Liver (tissue), 9 donors: ENCODE results near the gene TMEM175. TPM values are rescaled to one million over a fixed set of nuclear protein-coding genes. Genes with fewer than 3 reads are reported as not detected.

ENCODE experiments used
- DNase-seq: peaks from one replicate; pipeline ENCODE4 v3.0.0-alpha.2; 2017; ENCODE audit warnings: low spot score
- H3K27ac ChIP-seq, 2 donors: one replicate each; pipeline ENCODE4 v1.7.0; 2013; ENCODE audit warnings: inconsistent platforms in 2 of 2, low read length in 2 of 2, control low read depth in 1 of 2, low read depth in 1 of 2, mild to moderate bottlenecking in 1 of 2
- H3K27me3 ChIP-seq, 4 donors: one replicate each; pipeline versions ENCODE4 v1.6.1 to v1.7.0; 2013; ENCODE audit warnings: low read length in 3 of 4, inconsistent platforms in 1 of 4, mild to moderate bottlenecking in 1 of 4, moderate library complexity in 1 of 4; ENCODE audit not compliant: control insufficient read depth in 4 of 4, insufficient read depth in 4 of 4
- H3K36me3 ChIP-seq, 4 donors: one replicate each; pipeline versions ENCODE4 v1.6.1 to v1.7.0; 2013; ENCODE audit warnings: low read length in 3 of 4, mild to moderate bottlenecking in 3 of 4, low read depth in 1 of 4, moderate library complexity in 1 of 4; ENCODE audit not compliant: control insufficient read depth in 4 of 4, insufficient read depth in 3 of 4
- H3K4me1 ChIP-seq, 4 donors: one replicate each; pipeline versions ENCODE4 v1.6.1 to v1.7.0; 2013; ENCODE audit warnings: low read length in 3 of 4, mild to moderate bottlenecking in 3 of 4, moderate library complexity in 1 of 4; ENCODE audit not compliant: control insufficient read depth in 4 of 4, insufficient read depth in 4 of 4
- H3K4me3 ChIP-seq, 3 donors: one replicate each; pipeline versions ENCODE4 v1.6.1 to v1.7.0; 2013; ENCODE audit warnings: low read length in 3 of 3, control low read depth in 1 of 3, low read depth in 1 of 3, mild to moderate bottlenecking in 1 of 3
- H3K9ac ChIP-seq, 2 donors: one replicate each; pipeline ENCODE4 v1.7.0; 2013; ENCODE audit warnings: low read length in 2 of 2, mild to moderate bottlenecking in 2 of 2, moderate library complexity in 2 of 2, control low read depth in 1 of 2, low read depth in 1 of 2
- H3K9me3 ChIP-seq, 4 donors: one replicate each; pipeline versions ENCODE4 v1.6.1 to v1.7.0; 2013; ENCODE audit warnings: low read length in 3 of 4; ENCODE audit not compliant: control insufficient read depth in 4 of 4
- EGR1 ChIP-seq, 2 donors: IDR thresholded peaks; 2 replicates each; pipeline ENCODE4 v1.6.1; 2016 to 2018; ENCODE audit warnings: antibody characterized with exemption in 2 of 2, low read depth in 2 of 2
- FOXA1 ChIP-seq: IDR thresholded peaks from 2 replicates; pipeline ENCODE4 v1.6.1; 2016; ENCODE audit warnings: antibody characterized with exemption
- FOXA2 ChIP-seq: IDR thresholded peaks from 2 replicates; pipeline ENCODE4 v1.6.1; 2016; ENCODE audit warnings: antibody characterized with exemption
- GABPA ChIP-seq, 2 donors: IDR thresholded peaks in 1 of 2; conservative IDR thresholded peaks in 1 of 2; 2 replicates each; pipeline ENCODE4 v1.6.1; 2016; ENCODE audit warnings: antibody characterized with exemption in 2 of 2, mild to moderate bottlenecking in 1 of 2, moderate library complexity in 1 of 2
- HNF4A ChIP-seq, 2 donors: conservative IDR thresholded peaks; 2 replicates each; pipeline ENCODE4 v1.6.1; 2016; ENCODE audit warnings: antibody characterized with exemption in 2 of 2, mild to moderate bottlenecking in 2 of 2
- HNF4G ChIP-seq: IDR thresholded peaks from 2 replicates; pipeline ENCODE4 v1.6.1; 2016; ENCODE audit warnings: antibody characterized with exemption
- JUND ChIP-seq, 2 donors: IDR thresholded peaks; 2 replicates each; pipeline ENCODE4 v1.6.1; 2016; ENCODE audit warnings: antibody characterized with exemption in 2 of 2
- RAD21 ChIP-seq, 2 donors: IDR thresholded peaks; 2 replicates each; pipeline ENCODE4 v1.6.1; 2016; ENCODE audit warnings: antibody characterized with exemption in 2 of 2, mild to moderate bottlenecking in 2 of 2
- RXRA ChIP-seq, 2 donors: IDR thresholded peaks; 2 replicates each; pipeline ENCODE4 v1.6.1; 2017 to 2018; ENCODE audit warnings: antibody characterized with exemption in 2 of 2, mild to moderate bottlenecking in 1 of 2
- SP1 ChIP-seq: IDR thresholded peaks from 2 replicates; pipeline ENCODE4 v1.6.1; 2018; ENCODE audit warnings: antibody characterized with exemption, mild to moderate bottlenecking
- TAF1 ChIP-seq: conservative IDR thresholded peaks from 2 replicates; pipeline ENCODE4 v1.6.1; 2016; ENCODE audit warnings: antibody characterized with exemption, mild to moderate bottlenecking
- YY1 ChIP-seq: IDR thresholded peaks from 2 replicates; pipeline ENCODE4 v1.6.1; 2016; ENCODE audit warnings: antibody characterized with exemption, mild to moderate bottlenecking
- WGBS: extraction: QIAGEN DNeasy Blood & Tissue Kit; methylation state at CpG from one replicate; pipeline ENCODE4 v1.1.7; 2013; 5-methylcytosine and 5-hydroxymethylcytosine counted together
- polyA plus RNA-seq, 2 donors: library from polyadenylated mRNA; stranded (reverse) in 1 of 2; unstranded in 1 of 2; fragments of 200-250 nt in 1 of 2; fragments of >200 nt in 1 of 2; fragmentation: Nextera tagmentation in 1 of 2; extraction: Ambion mirVana in 1 of 2; gene quantifications; one replicate each; pipeline versions ENCODE4 v1.2.1 to v1.2.3, GENCODE V29; 2013 to 2015
- total RNA-seq, 2 donors: library from RNA; depleted of rRNA; stranded (reverse); fragments of >200 nt; gene quantifications; one replicate each; pipeline ENCODE4 v1.2.3, GENCODE V29; 2014
- TF ChIP-seq, protein P1 (sequence below): fragments of 150-350 bp; IDR thresholded peaks from 2 replicates; pipeline ENCODE4 v1.5.1; 2017; ENCODE audit warnings: improper control_type of control experiment, low read depth, low read length; ENCODE audit not compliant: missing input control
- TF ChIP-seq, protein P2 (sequence below): IDR thresholded peaks from 2 replicates; pipeline ENCODE4 v1.6.1; 2016; ENCODE audit warnings: antibody characterized with exemption
- TF ChIP-seq, protein P3 (sequence below): IDR thresholded peaks from 2 replicates; pipeline ENCODE4 v1.6.1; 2016; ENCODE audit warnings: antibody characterized with exemption
- TF ChIP-seq, protein P4 (sequence below): IDR thresholded peaks from 2 replicates; pipeline ENCODE4 v1.6.1; 2016; ENCODE audit warnings: antibody characterized with exemption, mild to moderate bottlenecking
- donor health status: healthy.
- donor health status: healthy.
- donor health status: healthy.
- donor health status: healthy.
- donor health status: healthy.

The TMEM175 gene
- total and polyA plus RNA-seq, 4 donors, result 18.6 to 26.3 (median 25.5) TPM

DNA sequence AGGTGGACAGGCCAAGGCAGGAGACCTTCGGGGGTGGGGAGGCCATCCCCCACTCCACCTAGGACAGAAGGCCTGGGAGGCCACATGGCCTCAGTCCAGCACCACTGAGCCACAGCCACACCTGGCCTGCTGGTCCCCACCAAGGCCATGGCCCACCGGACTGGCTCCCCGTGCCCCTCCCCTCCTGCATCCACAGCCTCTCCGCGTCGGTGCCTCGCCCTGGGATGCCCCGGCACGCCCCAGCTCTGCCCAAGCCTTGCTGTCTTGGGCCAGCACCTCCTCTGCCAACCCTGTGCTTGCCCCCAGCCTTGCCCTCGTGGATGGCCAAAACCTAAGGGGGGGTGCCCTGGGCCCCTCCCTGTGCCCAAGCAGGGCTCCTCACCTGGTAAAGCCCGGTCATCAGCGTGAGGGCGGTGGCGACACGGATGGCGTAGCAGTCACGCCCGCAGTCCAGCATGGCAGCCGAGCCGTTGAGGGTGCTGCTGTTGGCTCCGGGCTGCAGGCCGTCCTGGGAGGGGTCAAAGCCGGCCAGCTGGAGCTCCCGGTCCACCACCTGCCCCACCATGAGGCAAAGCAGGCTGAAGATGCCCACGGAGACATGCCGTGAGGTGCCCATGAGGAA is 58.6 kb downstream of the TMEM175 start:
- peak overlapping the region in 1 of 2 donors; percentile 99 for H3K9ac ChIP-seq
- peaks cover 13 to 58% (median 35%) of the 10 kb centered on the region in 4 donors for H3K4me1 ChIP-seq
- no peak for DNase-seq
- peaks cover 0 to 8% (median 4%) of the 10 kb centered on the region in 4 donors for H3K36me3 ChIP-seq
- TF ChIP-seq, protein P1, sequence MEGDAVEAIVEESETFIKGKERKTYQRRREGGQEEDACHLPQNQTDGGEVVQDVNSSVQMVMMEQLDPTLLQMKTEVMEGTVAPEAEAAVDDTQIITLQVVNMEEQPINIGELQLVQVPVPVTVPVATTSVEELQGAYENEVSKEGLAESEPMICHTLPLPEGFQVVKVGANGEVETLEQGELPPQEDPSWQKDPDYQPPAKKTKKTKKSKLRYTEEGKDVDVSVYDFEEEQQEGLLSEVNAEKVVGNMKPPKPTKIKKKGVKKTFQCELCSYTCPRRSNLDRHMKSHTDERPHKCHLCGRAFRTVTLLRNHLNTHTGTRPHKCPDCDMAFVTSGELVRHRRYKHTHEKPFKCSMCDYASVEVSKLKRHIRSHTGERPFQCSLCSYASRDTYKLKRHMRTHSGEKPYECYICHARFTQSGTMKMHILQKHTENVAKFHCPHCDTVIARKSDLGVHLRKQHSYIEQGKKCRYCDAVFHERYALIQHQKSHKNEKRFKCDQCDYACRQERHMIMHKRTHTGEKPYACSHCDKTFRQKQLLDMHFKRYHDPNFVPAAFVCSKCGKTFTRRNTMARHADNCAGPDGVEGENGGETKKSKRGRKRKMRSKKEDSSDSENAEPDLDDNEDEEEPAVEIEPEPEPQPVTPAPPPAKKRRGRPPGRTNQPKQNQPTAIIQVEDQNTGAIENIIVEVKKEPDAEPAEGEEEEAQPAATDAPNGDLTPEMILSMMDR, result no peak
- TF ChIP-seq TAF1, result no peak
- no peak for TF ChIP-seq FOXA1
- TF ChIP-seq HNF4G, result no peak
- no peak for TF ChIP-seq HNF4A (conservative IDR thresholded peaks at IDR 0.05)
- TF ChIP-seq, protein P2, sequence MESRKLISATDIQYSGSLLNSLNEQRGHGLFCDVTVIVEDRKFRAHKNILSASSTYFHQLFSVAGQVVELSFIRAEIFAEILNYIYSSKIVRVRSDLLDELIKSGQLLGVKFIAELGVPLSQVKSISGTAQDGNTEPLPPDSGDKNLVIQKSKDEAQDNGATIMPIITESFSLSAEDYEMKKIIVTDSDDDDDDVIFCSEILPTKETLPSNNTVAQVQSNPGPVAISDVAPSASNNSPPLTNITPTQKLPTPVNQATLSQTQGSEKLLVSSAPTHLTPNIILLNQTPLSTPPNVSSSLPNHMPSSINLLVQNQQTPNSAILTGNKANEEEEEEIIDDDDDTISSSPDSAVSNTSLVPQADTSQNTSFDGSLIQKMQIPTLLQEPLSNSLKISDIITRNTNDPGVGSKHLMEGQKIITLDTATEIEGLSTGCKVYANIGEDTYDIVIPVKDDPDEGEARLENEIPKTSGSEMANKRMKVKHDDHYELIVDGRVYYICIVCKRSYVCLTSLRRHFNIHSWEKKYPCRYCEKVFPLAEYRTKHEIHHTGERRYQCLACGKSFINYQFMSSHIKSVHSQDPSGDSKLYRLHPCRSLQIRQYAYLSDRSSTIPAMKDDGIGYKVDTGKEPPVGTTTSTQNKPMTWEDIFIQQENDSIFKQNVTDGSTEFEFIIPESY, result no peak
- TF ChIP-seq JUND (IDR thresholded peaks at IDR 0.05), result no peak
- TF ChIP-seq FOXA2, result no peak
- TF ChIP-seq RAD21 (IDR thresholded peaks at IDR 0.05), result no peak
- no peak for TF ChIP-seq SP1
- H3K4me3 ChIP-seq, result no peak overlapping the region
- peak overlapping the region in 1 of 2 donors; percentile 99 for H3K27ac ChIP-seq
- 94% methylated on average over 26 of the region's 26 CpGs for WGBS
- H3K27me3 ChIP-seq, result no peaks in the 10 kb centered on the region
- no peaks in the 10 kb centered on the region for H3K9me3 ChIP-seq

DNA sequence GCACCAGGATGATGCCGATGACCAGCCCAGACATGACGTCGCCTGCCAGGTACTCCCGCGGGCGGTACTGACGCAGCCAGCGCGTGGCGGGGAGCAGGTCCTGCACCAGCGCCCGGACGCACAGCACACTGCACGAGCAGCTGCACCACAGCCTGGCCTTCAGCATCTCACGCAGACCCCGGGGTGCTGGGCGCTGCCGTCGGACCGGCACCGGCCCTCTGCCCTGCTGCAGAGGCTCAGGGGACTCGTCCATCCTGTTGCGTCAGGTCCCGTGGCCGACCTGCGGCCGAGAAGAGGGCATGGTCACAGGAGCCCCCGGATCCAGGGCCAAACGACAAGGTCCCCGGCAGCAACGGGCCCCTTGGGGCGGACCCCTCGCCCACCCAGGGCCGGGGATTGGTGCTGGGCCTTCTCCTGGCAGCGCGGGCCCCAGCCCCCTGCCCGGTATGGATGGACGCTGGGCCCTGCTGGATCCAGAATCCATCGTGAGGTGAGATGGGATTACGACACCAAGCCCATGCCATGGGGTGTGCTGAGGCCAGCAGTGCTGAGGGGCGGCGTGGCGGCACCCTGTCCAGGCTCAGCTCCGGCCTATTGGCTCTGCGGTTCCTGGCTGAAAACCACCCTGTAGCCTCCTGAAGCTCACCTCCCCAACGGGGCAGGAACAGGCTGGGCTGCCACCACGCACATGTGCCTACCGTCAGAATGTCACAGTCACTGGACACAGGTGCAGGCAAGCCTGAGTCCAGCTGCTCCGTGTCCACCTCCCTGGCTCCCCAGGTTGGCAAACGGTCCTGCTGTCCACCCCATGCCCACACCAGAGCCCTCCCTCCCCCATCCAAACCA is 59.4 kb downstream of the TMEM175 start:
- TF ChIP-seq GABPA (IDR thresholded peaks at IDR 0.05 in 1 of 2, conservative IDR thresholded peaks at IDR 0.05 in 1 of 2) (no peak), RAD21 (IDR thresholded peaks at IDR 0.05) (no peak), JUND (IDR thresholded peaks at IDR 0.05) (no peak), HNF4G (no peak), FOXA2 (no peak), SP1 (no peak), YY1 (no peak), HNF4A (conservative IDR thresholded peaks at IDR 0.05) (no peak), TAF1 (no peak), FOXA1 (no peak), EGR1 (IDR thresholded peaks at IDR 0.05; ENCODE audit: low read depth in 2 of 2) (no peak), RXRA (IDR thresholded peaks at IDR 0.05) (no peak)
- TF ChIP-seq, protein P3, sequence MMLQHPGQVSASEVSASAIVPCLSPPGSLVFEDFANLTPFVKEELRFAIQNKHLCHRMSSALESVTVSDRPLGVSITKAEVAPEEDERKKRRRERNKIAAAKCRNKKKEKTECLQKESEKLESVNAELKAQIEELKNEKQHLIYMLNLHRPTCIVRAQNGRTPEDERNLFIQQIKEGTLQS, result no peak
- TF ChIP-seq, protein P2, result no peak
- TF ChIP-seq, protein P4, sequence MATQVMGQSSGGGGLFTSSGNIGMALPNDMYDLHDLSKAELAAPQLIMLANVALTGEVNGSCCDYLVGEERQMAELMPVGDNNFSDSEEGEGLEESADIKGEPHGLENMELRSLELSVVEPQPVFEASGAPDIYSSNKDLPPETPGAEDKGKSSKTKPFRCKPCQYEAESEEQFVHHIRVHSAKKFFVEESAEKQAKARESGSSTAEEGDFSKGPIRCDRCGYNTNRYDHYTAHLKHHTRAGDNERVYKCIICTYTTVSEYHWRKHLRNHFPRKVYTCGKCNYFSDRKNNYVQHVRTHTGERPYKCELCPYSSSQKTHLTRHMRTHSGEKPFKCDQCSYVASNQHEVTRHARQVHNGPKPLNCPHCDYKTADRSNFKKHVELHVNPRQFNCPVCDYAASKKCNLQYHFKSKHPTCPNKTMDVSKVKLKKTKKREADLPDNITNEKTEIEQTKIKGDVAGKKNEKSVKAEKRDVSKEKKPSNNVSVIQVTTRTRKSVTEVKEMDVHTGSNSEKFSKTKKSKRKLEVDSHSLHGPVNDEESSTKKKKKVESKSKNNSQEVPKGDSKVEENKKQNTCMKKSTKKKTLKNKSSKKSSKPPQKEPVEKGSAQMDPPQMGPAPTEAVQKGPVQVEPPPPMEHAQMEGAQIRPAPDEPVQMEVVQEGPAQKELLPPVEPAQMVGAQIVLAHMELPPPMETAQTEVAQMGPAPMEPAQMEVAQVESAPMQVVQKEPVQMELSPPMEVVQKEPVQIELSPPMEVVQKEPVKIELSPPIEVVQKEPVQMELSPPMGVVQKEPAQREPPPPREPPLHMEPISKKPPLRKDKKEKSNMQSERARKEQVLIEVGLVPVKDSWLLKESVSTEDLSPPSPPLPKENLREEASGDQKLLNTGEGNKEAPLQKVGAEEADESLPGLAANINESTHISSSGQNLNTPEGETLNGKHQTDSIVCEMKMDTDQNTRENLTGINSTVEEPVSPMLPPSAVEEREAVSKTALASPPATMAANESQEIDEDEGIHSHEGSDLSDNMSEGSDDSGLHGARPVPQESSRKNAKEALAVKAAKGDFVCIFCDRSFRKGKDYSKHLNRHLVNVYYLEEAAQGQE, result no peak
- TF ChIP-seq, protein P1, result no peak
- DNase-seq, result no peak
- H3K9ac ChIP-seq, result peak overlapping the region; percentile 24 to 99
- H3K9me3 ChIP-seq, result no peaks in the 10 kb centered on the region
- H3K4me1 ChIP-seq, result peaks cover 10 to 52% (median 30%) of the 10 kb centered on the region in 4 donors
- WGBS, result 74% methylated on average over 50 of the region's 50 CpGs
- peak overlapping the region; percentile 53 to 77 (median 60) for H3K4me3 ChIP-seq
- H3K36me3 ChIP-seq, result peaks cover 0 to 8% (median 4%) of the 10 kb centered on the region in 4 donors
- peak overlapping the region; percentile 92 to 99 for H3K27ac ChIP-seq
- H3K27me3 ChIP-seq, result no peaks in the 10 kb centered on the region
